ENCODE measurements around the gene COL23A1. TPM values are rescaled to one million over a fixed set of nuclear protein-coding genes. Genes with fewer than 3 reads are reported as not detected.

The COL23A1 gene
- total and polyA plus RNA-seq, 2 of the 8 experiments (the other 6 are each of a cell fraction or from before 2014, with no cell fraction given), result 3.1 to 4.7 TPM

DNA sequence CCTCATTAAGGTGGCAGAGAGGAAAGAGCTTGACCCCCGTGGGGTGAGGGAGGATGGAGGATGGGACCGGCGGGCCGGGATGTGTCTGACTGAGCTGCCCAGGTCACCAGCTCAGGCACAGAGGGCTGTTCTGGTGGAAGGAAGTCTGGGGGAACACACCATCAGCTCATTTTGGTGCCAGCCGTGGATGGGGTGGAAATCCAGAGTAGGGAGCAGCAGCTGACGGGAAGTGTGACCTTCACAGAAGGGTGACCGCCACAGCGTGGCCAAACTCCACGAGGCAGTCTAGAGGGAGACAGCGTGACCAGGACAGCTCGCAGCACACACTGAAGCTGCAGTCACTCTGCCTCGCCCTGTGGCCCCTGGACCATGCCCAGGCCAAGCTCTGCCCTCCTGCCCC, 312.3 kb downstream of the COL23A1 start (continued):
- TF ChIP-seq, protein P1, sequence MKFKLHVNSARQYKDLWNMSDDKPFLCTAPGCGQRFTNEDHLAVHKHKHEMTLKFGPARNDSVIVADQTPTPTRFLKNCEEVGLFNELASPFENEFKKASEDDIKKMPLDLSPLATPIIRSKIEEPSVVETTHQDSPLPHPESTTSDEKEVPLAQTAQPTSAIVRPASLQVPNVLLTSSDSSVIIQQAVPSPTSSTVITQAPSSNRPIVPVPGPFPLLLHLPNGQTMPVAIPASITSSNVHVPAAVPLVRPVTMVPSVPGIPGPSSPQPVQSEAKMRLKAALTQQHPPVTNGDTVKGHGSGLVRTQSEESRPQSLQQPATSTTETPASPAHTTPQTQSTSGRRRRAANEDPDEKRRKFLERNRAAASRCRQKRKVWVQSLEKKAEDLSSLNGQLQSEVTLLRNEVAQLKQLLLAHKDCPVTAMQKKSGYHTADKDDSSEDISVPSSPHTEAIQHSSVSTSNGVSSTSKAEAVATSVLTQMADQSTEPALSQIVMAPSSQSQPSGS (IDR thresholded peaks at IDR 0.05; ENCODE audit: low read length), result no peak
- TF ChIP-seq EZH2 (IDR thresholded peaks at IDR 0.05; ENCODE audit: low read depth, low read length, severe bottlenecking) (no peak), JUN (IDR thresholded peaks at IDR 0.05; ENCODE audit: low read depth, low read length) (no peak), EGR1 (IDR thresholded peaks at IDR 0.05; ENCODE audit: borderline replicate concordance, low read depth, low read length) (no peak)

Measured in H1 (cell line).